Stimulated activated CD8-positive, alpha-beta memory T cell treated with anti-CD3 and anti-CD28 coated beads, Interleukin-15, amount 100 ng/mL, for 1 hour (primary cell): ENCODE results near the gene CHRNA5.
A peak's percentile ranks its signal among the peaks of the same experiment; 100 is the strongest.

Experiments used
- DNase-seq: peaks from one replicate; pipeline ENCODE4 v3.0.0-alpha.2; 2020; ENCODE audit warnings: low read depth

Gene CHRNA5

DNA sequence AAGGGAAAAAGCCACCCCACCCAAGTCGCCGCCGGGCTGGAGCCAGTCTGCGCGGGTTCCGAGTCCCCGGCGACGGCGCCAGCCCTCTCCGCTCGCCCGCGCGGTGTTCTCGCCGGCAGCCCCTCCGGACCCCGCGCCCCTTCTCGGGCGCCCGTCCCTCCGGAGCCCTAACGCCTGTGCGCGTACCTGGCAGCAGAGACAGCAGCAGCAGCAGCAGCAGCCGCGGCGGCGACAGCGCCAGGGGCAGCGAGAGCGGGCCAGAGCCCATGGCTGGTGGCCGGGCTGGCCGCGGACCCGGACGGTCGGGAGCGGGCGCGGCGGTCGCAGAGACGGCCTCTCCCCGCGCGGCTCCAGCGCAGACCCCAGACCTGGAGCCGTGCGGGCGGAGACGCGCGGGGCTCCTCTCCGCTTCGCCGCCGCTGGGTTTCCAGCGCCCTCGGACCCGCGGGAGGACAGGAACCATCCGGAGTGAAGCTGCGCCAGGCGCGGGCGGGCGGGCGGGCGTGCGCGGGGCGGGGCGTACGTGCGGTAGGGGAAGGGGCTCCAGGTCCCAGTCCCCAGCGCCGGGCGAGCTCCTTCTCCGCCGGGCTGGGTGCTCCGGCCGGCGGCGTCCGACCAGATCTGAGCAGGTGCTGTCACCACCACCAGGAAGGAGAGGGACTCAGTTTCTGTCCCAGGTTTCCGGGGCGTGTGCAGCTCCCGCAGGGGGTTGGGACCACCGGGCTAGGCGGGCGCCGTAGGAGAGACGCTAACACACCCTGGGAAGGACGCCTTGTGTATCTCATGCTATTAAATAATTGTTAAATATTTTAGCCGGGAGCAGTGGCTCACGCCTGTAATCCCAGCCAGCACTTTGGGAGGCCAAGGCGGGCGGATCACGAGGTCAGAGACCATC is 55.5 kb downstream of the CHRNA5 start, which contains the start of gene CHRNA3:
Gene CHRNA3, minus strand, starts transcription at position 470 of the 895 bp plus-strand sequence. Its CDS starts 202 bp downstream, at position 268.
- DNase-seq = no peak

- no peak for DNase-seq
These were observed 56.6 kb downstream of the CHRNA5 start for GRCh38 chr15:78621810-78622402.

DNA sequence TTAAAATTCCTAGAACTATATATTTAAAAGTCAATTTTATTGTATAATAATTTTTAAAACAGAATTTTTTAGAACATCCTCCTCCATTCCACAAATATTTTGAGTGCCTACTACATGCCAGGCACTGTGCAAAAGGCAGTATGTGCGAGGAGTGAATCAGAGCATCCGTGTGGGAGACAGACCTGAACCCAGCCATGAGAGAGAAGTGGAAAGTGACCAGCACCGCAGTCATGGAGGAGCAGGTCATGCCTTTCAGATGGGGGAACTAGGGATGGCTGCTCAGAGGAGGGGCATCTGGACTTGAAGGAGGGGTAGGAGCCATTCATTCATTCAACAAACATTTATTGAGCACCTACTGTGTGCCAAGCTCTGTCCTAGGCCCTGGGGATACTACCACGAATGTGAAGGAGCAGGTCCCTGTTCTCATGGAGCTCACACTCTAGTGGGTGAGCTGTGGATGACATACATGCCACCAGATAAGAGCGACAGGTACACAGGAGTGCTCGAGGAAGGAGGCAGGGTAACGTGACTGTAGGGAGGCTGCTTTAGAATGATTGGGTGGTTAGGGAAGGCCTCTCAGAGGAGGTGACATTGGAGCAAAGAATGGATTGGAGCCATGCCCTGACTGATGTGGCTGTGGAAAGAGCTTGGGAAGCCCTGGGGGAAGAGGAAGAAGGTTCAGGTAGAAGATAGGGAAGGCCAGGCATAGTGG is 58.6 kb downstream of the CHRNA5 start:
- DNase-seq = no peak

- DNase-seq = no peak
These were observed 59.6 kb downstream of the CHRNA5 start for GRCh38 chr15:78624651-78625590.

- no peak for DNase-seq
These were observed 60.4 kb downstream of the CHRNA5 start for GRCh38 chr15:78625606-78626280.

- DNase-seq = no peak
These were observed 61.2 kb downstream of the CHRNA5 start for GRCh38 chr15:78626381-78626995.

DNA sequence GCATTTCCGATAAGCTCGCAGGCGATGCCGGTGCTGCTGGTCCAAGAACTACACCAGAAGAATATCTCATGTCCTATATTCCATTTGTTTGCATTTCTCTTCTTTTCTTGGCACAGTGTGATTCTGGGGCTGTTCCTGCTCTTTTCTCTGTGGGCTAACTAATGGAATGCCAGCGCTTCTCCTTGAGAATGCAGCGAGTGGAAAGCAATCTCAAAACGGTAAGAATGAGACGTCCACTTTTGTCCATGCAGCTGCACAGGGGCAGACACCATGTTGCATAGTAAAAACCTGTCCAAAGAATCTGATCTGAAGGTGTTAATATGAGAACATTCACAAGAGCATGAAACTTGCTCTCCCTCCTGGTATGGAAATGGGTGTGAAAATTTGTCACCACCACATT is 62.0 kb downstream of the CHRNA5 start:
- no peak for DNase-seq

GRCh38 chr15:78628227-78628626 is 62.9 kb downstream of the CHRNA5 start:
- DNase-seq = no peak

- no peak for DNase-seq
These were observed 63.9 kb downstream of the CHRNA5 start for GRCh38 chr15:78629031-78629715.

DNA sequence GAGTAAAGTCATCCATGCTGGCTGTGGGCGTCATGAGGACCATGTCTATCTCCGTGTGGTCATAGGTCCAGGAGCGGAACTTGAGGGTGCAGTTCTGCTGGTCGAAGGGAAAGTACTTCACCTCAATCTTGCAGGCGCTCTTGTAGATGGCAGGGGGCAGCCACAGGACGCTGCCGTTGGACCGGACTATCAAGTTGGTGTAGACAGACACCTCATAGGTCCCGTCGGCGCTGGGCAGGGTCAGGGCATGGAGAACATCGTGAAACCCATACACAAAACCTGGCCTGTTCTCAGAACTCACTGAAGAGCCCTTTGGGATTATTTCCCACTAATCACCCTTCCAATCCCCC is 64.4 kb downstream of the CHRNA5 start:
- no peak for DNase-seq

DNA sequence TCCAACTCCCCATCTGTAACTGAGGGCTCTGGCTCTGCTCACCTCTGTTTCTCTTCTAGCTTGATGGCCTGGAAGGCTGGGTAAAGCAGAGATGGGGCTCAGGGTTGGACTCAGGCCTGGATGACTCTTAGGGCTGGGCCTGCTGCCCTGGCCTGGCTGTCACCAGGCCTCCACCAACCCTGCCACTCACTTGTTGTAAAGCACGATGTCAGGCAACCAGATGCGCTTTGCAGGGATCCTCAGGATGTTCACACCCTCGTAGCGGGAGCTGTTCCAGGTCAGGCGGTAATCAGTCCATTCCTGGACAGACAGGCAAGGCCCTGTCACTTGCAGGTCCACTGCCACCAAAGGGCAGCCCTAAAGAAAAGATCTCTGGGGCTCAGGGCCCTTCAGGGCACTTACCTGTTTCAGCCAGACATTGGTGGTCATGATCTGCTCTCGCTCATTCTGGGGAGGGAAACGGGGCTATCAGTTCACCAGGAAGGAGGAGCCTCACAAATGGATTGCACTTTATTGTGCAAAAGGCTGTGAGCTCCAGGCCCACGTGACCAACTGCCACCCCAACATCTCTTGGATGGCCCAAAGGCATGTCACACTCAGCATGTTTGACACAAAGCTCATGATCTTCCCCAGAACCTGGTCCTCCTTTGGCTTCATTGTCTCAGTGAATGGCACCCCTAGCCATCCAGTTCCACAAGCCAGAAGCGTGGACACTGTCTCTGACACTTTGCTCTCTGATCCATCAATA is 65.7 kb downstream of the CHRNA5 start:
- no peak for DNase-seq

- DNase-seq = no peak
These were observed 68.0 kb downstream of the CHRNA5 start for GRCh38 chr15:78633348-78633747.

DNA sequence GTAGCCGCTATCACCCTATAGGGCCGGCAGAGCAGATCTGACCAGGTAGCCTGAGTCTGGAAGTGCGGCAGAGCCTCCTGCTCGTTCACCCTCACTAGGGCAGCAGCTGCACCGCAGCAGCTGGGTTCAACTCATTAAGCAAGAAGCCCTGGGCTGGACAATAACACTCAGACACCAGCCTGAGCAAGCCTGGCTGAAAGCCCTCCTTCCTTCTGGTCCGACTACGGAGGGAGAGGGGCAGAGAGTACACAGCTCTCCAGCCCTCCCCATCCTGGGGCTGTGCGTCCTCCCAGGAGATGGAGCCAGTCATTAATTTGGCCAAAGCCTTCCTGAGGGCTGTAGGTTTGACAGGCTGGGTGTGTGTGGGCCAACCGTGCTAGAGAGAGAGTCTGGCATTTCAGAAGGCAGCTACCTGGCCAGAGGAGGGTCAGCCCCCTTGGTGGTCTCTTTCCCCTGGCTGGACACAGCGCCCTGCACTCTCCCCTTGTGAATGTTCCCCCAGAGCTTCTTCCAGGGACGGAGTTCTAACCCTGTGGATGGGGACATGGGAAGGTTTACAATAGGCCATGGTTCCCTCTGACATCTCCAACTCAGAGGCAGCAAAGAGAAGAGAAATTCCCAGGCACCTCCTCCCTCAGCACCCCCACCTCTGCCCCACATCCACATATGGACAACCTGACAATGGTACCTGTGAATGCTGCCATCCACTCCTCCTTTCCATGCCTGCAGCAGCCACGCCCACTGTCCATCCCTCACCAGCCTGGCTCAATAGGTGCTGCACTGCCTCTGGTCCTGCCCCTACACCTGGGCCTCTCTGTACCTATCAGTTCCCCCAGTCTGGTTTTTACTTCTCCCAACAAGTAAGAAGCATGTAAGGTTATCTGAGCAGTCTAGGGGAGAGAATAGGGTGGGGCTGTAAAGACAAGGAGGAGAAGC is 69.2 kb downstream of the CHRNA5 start:
- no peak for DNase-seq

DNA sequence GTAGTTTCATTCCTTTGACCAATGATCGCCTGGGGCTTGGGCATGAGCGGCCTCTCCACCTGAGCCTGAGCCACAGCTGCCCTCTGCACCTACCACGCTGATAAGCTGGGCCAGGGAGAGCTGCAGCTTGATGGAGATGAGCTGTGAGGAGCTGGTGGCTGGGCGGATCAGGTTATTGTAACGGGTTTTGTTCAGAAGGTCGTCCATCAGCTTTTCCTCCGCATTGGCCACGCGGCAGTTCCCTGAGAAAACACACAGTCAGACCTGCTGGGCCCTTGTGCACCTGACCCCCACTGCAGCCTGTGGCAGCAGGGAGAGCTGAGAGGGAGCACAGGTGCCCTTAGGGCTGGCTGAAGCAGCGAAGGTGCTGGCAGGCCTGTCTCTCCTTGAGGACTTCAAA is 70.0 kb downstream of the CHRNA5 start:
- no peak for DNase-seq

DNA sequence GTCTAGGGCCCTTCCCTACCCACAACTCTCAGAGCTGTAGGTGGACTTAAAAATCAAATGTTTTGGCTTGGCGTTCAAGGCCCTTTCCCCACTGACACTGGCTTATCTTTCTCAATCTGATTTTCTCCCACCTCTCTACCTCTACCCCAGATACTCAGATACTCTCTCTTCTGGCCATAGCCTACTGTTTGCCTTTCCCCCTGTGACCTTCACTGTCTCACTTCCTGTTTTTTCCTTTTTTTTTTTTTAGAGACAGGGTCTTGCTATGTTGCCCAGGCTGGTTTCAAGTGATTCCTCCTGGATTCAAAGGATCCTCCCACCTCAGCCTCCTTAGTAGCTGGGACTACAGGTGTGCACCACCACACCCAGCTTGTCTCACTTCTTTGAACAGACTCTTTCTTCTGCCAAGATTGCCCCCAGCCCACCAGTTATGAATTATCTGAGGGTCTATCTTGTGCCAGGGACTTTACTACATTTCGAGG is 71.1 kb downstream of the CHRNA5 start:
- DNase-seq = no peak

- no peak for DNase-seq
These were observed 72.6 kb downstream of the CHRNA5 start for GRCh38 chr15:78637776-78638435.

GRCh38 chr15:78638658-78639314 is 73.5 kb downstream of the CHRNA5 start:
- DNase-seq = peak; percentile 15
